HG02943 (cell line): ENCODE results near the gene ALK.

Experiments
- ATAC-seq: cut with Tn5 transposase; IDR thresholded peaks from one replicate; pipeline ENCODE4 v1.9.1; 2021; ENCODE audit warnings: mild to moderate bottlenecking, low read depth, moderate library complexity; ENCODE audit not compliant: unreplicated experiment

ALK gene

GRCh38 chr2:29475499-29475898 lies 445.9 kb downstream of the ALK start:
- ATAC-seq: no peak

- no peak for ATAC-seq
These were observed 451.4 kb downstream of the ALK start for GRCh38 chr2:29469961-29470360.

- ATAC-seq: no peak
These were observed 451.9 kb downstream of the ALK start for GRCh38 chr2:29469516-29469915.

- no peak for ATAC-seq
These were observed 458.0 kb downstream of the ALK start for GRCh38 chr2:29463181-29463900.

- no peak for ATAC-seq
These were observed 459.1 kb downstream of the ALK start for GRCh38 chr2:29462293-29462692.

GRCh38 chr2:29460190-29460589 lies 461.2 kb downstream of the ALK start:
- no peak for ATAC-seq

GRCh38 chr2:29459445-29460179 lies 461.8 kb downstream of the ALK start:
- ATAC-seq: no peak

GRCh38 chr2:29456429-29456828 lies 465.0 kb downstream of the ALK start:
- ATAC-seq: no peak

GRCh38 chr2:29455200-29455860 lies 466.1 kb downstream of the ALK start:
- no peak for ATAC-seq

GRCh38 chr2:29452036-29452435 lies 469.4 kb downstream of the ALK start:
- no peak for ATAC-seq

GRCh38 chr2:29450596-29451222 lies 470.7 kb downstream of the ALK start:
- ATAC-seq: no peak

- ATAC-seq: no peak
These were observed 471.9 kb downstream of the ALK start for GRCh38 chr2:29449499-29449898.

GRCh38 chr2:29448096-29448688 lies 473.2 kb downstream of the ALK start:
- no peak for ATAC-seq

GRCh38 chr2:29447513-29447912 lies 473.9 kb downstream of the ALK start:
- ATAC-seq: no peak

GRCh38 chr2:29446847-29447246 lies 474.5 kb downstream of the ALK start:
- ATAC-seq: no peak

- ATAC-seq: no peak
These were observed 477.2 kb downstream of the ALK start for GRCh38 chr2:29444150-29444549.

GRCh38 chr2:29443627-29444026 lies 477.8 kb downstream of the ALK start:
- ATAC-seq: no peak

- ATAC-seq: no peak
These were observed 478.2 kb downstream of the ALK start for GRCh38 chr2:29443151-29443550.

- no peak for ATAC-seq
These were observed 480.3 kb downstream of the ALK start for GRCh38 chr2:29440921-29441623.

GRCh38 chr2:29433920-29434319 lies 487.5 kb downstream of the ALK start:
- no peak for ATAC-seq
